GM12874 (cell line): ENCODE results near the gene MAST3.

Source experiments
- TF ChIP-seq, protein P1 (sequence below): IDR thresholded peaks from 2 replicates; pipeline ENCODE4 v1.5.1; 2011; ENCODE audit warnings: low read depth, mild to moderate bottlenecking, control low read depth, low read length, moderate library complexity; ENCODE audit not compliant: insufficient read depth

MAST3 gene

DNA sequence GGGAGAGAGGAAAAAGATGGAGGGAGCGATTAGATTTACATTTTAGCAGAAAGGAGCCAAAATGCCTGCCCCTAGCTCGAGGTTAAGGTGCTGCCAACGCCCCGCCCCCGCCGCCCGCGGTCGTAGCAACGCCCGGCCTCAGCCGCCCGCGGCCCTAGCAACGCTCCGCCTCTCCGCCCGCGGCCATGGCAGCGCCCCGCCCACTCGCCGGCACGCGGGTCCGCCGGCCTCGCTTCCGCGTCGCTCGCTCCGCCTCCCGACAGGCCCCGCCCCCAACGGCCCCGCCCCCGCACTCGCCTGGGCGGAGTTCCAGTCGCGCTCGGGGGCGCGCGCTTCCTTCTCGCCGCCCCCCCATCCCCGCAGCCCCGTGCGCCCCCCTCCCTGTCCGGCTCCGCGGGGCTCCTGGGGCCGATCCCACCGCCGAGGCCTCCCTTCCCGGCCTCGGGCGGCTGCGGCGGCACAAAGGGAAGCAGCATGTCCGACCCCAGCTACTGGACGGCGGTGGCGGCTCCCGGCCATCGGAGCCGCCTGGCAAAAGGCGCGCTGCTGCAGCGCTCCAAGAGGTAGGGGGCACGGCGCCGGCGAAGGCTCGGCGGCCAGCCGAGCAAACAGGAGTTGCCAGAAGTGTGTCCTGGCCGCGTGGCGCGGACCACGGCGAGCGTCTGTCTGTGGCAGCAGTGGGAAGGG lies 20.3 kb downstream of the MAST3 start:
- TF ChIP-seq, protein P1, sequence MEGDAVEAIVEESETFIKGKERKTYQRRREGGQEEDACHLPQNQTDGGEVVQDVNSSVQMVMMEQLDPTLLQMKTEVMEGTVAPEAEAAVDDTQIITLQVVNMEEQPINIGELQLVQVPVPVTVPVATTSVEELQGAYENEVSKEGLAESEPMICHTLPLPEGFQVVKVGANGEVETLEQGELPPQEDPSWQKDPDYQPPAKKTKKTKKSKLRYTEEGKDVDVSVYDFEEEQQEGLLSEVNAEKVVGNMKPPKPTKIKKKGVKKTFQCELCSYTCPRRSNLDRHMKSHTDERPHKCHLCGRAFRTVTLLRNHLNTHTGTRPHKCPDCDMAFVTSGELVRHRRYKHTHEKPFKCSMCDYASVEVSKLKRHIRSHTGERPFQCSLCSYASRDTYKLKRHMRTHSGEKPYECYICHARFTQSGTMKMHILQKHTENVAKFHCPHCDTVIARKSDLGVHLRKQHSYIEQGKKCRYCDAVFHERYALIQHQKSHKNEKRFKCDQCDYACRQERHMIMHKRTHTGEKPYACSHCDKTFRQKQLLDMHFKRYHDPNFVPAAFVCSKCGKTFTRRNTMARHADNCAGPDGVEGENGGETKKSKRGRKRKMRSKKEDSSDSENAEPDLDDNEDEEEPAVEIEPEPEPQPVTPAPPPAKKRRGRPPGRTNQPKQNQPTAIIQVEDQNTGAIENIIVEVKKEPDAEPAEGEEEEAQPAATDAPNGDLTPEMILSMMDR, result no peak

DNA sequence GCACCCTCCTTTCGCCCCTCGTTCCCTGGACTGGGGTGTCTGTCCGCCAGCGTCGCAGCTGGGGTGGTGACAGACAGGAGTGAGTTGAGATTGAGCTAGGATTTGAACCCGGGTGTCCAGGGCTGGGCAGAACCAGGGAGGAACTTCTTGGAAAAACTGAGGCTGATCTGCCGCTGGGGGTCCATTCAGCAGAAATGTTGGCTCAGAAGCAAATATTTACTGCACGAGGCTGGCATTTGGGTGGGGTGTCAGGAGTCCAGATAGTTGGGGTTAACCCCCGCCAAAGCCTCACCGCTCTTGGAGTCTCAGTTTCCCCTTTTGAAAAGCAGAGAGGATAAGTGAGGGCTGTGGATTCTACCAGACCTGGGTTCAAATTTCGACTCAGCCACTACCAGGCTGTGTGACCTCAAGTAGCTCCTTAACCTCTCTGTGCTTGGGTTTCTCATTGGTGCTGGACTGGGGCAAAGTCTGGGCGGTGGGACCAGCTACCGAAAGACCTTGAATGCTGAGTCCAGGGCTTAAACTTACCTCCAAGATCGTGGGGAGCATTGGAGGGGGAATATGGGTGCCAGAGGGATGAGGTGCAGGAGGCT lies 20.9 kb downstream of the MAST3 start:
- TF ChIP-seq, protein P1, result no peak

DNA sequence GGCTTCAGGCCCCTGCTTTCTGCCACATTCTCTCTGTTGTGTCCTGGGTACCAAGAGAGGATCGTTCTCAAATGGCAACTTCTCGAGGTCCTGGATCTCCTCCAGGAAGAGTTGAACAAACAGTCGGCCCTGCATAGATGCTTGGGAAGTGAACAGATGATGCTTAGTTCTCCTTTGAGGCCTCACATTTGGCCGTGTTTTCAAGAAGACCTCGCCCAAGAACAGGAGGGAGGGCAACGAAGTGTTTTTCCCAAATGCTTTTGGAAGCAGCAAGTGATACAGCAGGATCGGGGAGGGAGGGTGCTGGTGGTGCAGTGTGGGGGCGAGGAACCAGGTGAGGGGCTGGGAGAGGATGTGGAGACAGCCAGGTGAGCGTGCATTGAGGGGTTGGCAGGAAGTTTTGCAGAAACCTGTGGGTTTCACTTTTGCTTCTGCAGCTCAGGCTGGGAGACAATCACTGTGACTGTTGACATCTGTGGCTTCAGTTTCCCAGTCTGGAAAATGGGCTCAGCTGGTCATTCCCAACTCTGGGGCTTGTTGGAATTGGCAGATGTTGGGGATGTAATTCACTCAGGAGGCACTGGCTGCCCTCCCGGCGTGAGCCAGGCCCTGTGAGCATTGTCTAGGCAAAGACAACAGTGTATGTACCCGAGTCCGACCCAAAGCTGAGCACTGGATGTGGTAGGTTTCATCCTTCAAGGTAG lies 21.6 kb downstream of the MAST3 start:
- TF ChIP-seq, protein P1, result no peak

DNA sequence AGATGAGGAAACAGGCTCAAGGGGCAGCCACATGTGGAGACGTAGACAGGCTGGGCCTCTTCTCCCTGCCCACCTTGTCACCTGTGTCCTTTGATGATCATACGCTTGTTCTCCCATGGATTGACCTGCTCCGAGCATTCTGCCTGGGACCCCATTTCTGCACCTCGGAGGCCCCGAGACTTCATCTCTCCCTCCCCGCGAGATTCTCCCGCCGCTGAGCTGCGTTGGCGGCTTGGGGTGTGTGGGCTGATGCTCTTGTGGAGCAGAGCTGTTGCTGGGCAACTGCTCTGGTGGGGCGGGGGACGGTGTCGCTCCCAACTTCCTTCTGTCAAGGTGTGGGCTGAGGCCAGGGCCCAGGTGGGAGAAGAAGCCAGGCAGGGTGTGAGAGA lies 22.1 kb downstream of the MAST3 start:
- TF ChIP-seq, protein P1, result no peak

DNA sequence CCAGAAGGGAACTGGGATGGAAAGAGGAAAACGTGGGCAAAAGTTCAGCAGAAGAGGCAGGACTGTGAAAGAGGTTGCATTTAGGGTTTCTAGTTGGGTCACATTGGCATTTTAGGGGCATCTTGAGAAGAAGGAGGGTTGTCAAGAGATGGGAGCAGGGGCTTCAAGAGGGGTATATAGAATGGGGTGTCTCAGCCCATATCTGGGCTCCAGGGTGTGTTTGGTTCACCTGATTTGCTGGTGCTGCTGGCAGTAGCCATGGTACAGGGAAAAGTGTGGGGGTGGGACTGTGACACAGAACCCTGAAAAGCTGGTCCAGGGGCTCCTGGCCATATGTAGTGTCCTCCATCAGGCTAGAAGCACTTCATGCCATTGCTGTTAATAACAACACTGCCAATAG lies 22.5 kb downstream of the MAST3 start:
- TF ChIP-seq, protein P1, result no peak

DNA sequence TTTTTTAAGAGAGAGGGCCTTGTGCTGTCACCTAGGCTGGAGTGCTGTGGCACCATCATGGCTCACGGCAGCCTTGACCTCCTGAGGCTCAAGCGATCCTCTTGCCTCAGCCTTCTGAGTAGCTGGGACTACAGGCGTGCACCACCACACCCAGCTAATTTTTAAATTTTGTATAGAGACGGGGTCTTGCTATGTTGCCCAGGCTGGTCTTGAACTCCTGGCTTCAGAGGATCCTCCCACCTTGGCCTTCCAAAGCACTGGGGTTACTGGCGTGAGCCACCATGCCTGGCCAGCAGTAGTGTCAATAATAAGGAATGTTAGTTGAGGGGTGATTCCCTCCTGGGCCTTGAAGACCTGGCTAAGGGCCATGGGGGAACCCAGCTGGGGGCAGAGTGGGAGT lies 23.6 kb downstream of the MAST3 start:
- TF ChIP-seq, protein P1, result no peak

DNA sequence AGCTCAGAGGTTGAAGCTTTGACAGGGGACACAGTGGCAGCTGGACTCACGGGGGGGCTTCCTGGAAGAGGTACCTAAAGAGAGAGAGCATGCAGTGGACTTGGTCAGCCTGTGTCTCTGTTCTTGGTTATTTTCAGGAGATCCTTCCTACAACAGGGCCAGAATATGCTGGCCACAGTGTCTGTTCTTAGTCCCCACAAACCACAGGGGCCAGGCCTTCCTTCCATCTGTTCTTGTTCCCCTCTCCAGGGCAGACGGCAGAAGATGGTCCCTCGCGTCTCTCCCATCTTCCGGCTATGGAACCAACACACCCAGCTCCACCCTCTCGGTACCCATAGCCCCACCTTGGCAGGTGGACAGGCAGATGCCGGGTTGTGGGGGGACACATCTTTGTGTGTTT lies 24.8 kb downstream of the MAST3 start:
- TF ChIP-seq, protein P1, result no peak
